ENCODE measurements around the gene ZC3H18. TPM values are rescaled to one million over a fixed set of nuclear protein-coding genes. Genes with fewer than 3 reads are reported as not detected.
"Not testable (repeated sequence)": the region's sequence is repeated elsewhere in the genome, so short reads cannot be mapped to it uniquely, and the experiment has no call there.

The ZC3H18 gene
- total and polyA plus RNA-seq, 7 donors = 9.6 to 37.7 (median 16.1) TPM

- H3K4me3 ChIP-seq = no peak overlapping the region
- no peaks in the 10 kb centered on the region for H3K27me3 ChIP-seq
- TF ChIP-seq POLR2A (IDR thresholded peaks at IDR 0.05) = no peak
- TF ChIP-seq POLR2AphosphoS5 (IDR thresholded peaks at IDR 0.05) = no peak
- TF ChIP-seq EP300 (IDR thresholded peaks at IDR 0.05) = no peak
- no peak for TF ChIP-seq CTCF (IDR thresholded peaks at IDR 0.05)
- no peaks in the 10 kb centered on the region for H3K36me3 ChIP-seq
- no peaks in the 10 kb centered on the region for H3K9me3 ChIP-seq
- DNase-seq = no peak
- intact Hi-C loops (cut with DNase I) = no loop called here
- 83 to 90% methylated on average over 5 of the region's 5 CpGs for WGBS, 2 donors
- H3K27ac ChIP-seq = no peak overlapping the region
- peaks cover 0 to 10% (median 7%) of the 10 kb centered on the region in 4 donors for H3K4me1 ChIP-seq
Measured at GRCh38 chr16:88667461-88667860, 97.3 kb downstream of the ZC3H18 start.

GRCh38 chr16:88669493-88669892, 99.3 kb downstream of the ZC3H18 start:
- WGBS, 2 donors = 90 to 93% methylated on average over 8 of the region's 8 CpGs
- not testable (repeated sequence) for H3K4me3 ChIP-seq

GRCh38 chr16:88669980-88670379, 99.8 kb downstream of the ZC3H18 start:
- no peak for DNase-seq
- Histone ChIP-seq H3K4me1 (no peaks in the 10 kb centered on the region), H3K27ac (no peak overlapping the region), H3K9me3 (no peaks in the 10 kb centered on the region), H3K4me3 (no peak overlapping the region), H3K27me3 (no peaks in the 10 kb centered on the region), H3K36me3 (peaks cover 0 to 9% (median 0%) of the 10 kb centered on the region in 4 donors)
- TF ChIP-seq CTCF (IDR thresholded peaks at IDR 0.05) (no peak), POLR2AphosphoS5 (IDR thresholded peaks at IDR 0.05) (no peak), EP300 (IDR thresholded peaks at IDR 0.05) (no peak), POLR2A (IDR thresholded peaks at IDR 0.05) (no peak)
- 87 to 91% methylated on average over 10 of the region's 10 CpGs for WGBS, 2 donors
- intact Hi-C loops (cut with DNase I) = no loop called here

More at GRCh38 chr16:88669493-88669892, 99.3 kb downstream of the ZC3H18 start:
- DNase-seq; H3K36me3 ChIP-seq; H3K27me3 ChIP-seq; H3K9me3 ChIP-seq; H3K4me1 ChIP-seq; H3K27ac ChIP-seq; intact Hi-C loops (cut with DNase I): not testable (repeated sequence)

GRCh38 chr16:88671806-88672205, 101.6 kb downstream of the ZC3H18 start:
- no peak for TF ChIP-seq POLR2A (IDR thresholded peaks at IDR 0.05)
- TF ChIP-seq POLR2AphosphoS5 (IDR thresholded peaks at IDR 0.05) = no peak
- no peak for TF ChIP-seq EP300 (IDR thresholded peaks at IDR 0.05)
- TF ChIP-seq CTCF (IDR thresholded peaks at IDR 0.05) = no peak
- Histone ChIP-seq H3K9me3 (no peaks in the 10 kb centered on the region), H3K36me3 (peaks cover 0 to 9% (median 0%) of the 10 kb centered on the region in 4 donors), H3K27ac (no peak overlapping the region), H3K27me3 (no peaks in the 10 kb centered on the region), H3K4me3 (no peak overlapping the region), H3K4me1 (no peaks in the 10 kb centered on the region)
- DNase-seq = no peak
- intact Hi-C loops (cut with DNase I) = no loop called here
- 92 to 94% methylated on average over 23 of the region's 23 CpGs for WGBS, 2 donors

- H3K4me1 ChIP-seq = no peaks in the 10 kb centered on the region
- WGBS, 2 donors = 38 to 74% methylated on average over 11 of the region's 11 CpGs
- no peak overlapping the region for H3K27ac ChIP-seq
- peaks cover 0 to 9% (median 0%) of the 10 kb centered on the region in 4 donors for H3K36me3 ChIP-seq
- H3K9me3 ChIP-seq = no peaks in the 10 kb centered on the region
- H3K4me3 ChIP-seq = no peak overlapping the region
- TF ChIP-seq EP300 (IDR thresholded peaks at IDR 0.05) = no peak
- H3K27me3 ChIP-seq = peaks cover under 1 to 7% (median 2%) of the 10 kb centered on the region in 3 donors
- no peak for DNase-seq
- intact Hi-C loops (cut with DNase I) = no loop called here
Measured at GRCh38 chr16:88672776-88673175, 102.6 kb downstream of the ZC3H18 start.

- WGBS, 2 donors = 93% methylated on average over 19 of the region's 19 CpGs
- peaks cover 0 to 9% (median 0%) of the 10 kb centered on the region in 4 donors for H3K36me3 ChIP-seq
Measured at GRCh38 chr16:88673716-88674379, 103.6 kb downstream of the ZC3H18 start.

More at GRCh38 chr16:88673716-88674379, 103.6 kb downstream of the ZC3H18 start:
- DNase-seq = no peak
- H3K9me3 ChIP-seq = no peaks in the 10 kb centered on the region
- peaks cover 11 to 18% (median 13%) of the 10 kb centered on the region in 3 donors for H3K27me3 ChIP-seq
- H3K4me3 ChIP-seq = no peak overlapping the region
- H3K27ac ChIP-seq = no peak overlapping the region
- H3K4me1 ChIP-seq = peaks cover 0 to 6% (median 0%) of the 10 kb centered on the region in 4 donors
- TF ChIP-seq POLR2AphosphoS5 (IDR thresholded peaks at IDR 0.05) = no peak
- intact Hi-C loops (cut with DNase I) = no loop called here
